ENCODE data around the gene PDCD10.

The PDCD10 gene

GRCh38 chr3:167671878-167672427 is 62.7 kb downstream of the PDCD10 start:
- DNase-seq: no peak

GRCh38 chr3:167669699-167670098 is 65.0 kb downstream of the PDCD10 start:
- no peak for DNase-seq

GRCh38 chr3:167668651-167669050 is 66.0 kb downstream of the PDCD10 start:
- no peak for DNase-seq

GRCh38 chr3:167666563-167666962 is 68.1 kb downstream of the PDCD10 start:
- no peak for DNase-seq

- DNase-seq: no peak
Measured at GRCh38 chr3:167662919-167663400, 71.7 kb downstream of the PDCD10 start.

GRCh38 chr3:167657684-167658225 is 76.9 kb downstream of the PDCD10 start:
- no peak for DNase-seq

GRCh38 chr3:167656821-167657220 is 77.9 kb downstream of the PDCD10 start:
- DNase-seq: no peak

GRCh38 chr3:167653760-167654159 is 80.9 kb downstream of the PDCD10 start, which contains the start of gene WDR49:
Gene WDR49 (minus strand): TSS chr3:167653942. CDS start chr3:167653425, 517 bp downstream.
- peak; percentile 14 for DNase-seq

- DNase-seq: no peak
Measured at GRCh38 chr3:167653155-167653554, 81.5 kb downstream of the PDCD10 start.

GRCh38 chr3:167651826-167652225 is 82.9 kb downstream of the PDCD10 start:
- no peak for DNase-seq

- DNase-seq: no peak
Measured at GRCh38 chr3:167650459-167650858, 84.2 kb downstream of the PDCD10 start.

GRCh38 chr3:167649746-167650145 is 84.9 kb downstream of the PDCD10 start:
- no peak for DNase-seq

GRCh38 chr3:167644611-167645010 is 90.1 kb downstream of the PDCD10 start:
- no peak for DNase-seq

Measured in CD4-positive, alpha-beta T cell treated with Interleukin-17A for 1 hour (primary cell).